Activated CD8-positive, alpha-beta T cell treated with anti-CD3 and anti-CD28 coated beads, Interleukin-2, amount 10 ng/mL, durations not matched to agents 7 days and 5 days (primary cell): ENCODE data around the gene FOXD2. TPM values are rescaled to one million over a fixed set of nuclear protein-coding genes. Genes with fewer than 3 reads are reported as not detected.

Experiments used
- ATAC-seq: fragments of 150-1000 bp; cut with Tn5 transposase; one replicate; pipeline ENCODE4 v1.10.0; 2021; ENCODE audit warnings: moderate library complexity
- CTCF ChIA-PET: fragments of 350-600 bp; sonication (Branson Sonifier 250); formaldehyde crosslinking; loops from one replicate; lab custom pipeline; 2021; ENCODE audit warnings: antibody characterized with exemption; lab: Charles Lee
- POLR2A ChIA-PET: fragments of 350-600 bp; sonication (Branson Sonifier 250); formaldehyde crosslinking; loops from one replicate; lab custom pipeline; 2021; ENCODE audit warnings: antibody characterized with exemption; lab: Charles Lee
- DNase-seq: peaks from one replicate; pipeline ENCODE4 v3.0.0-alpha.2; 2020
- H3K27ac Mint-ChIP-seq: one replicate; pipeline ENCODE4 v1.8.0; 2021; ENCODE audit warnings: mild to moderate bottlenecking, mixed read lengths
- H3K27me3 Mint-ChIP-seq: one replicate; pipeline ENCODE4 v1.8.0; 2021; ENCODE audit warnings: low read depth, mixed read lengths
- H3K36me3 Mint-ChIP-seq: one replicate; pipeline ENCODE4 v1.8.0; 2021; ENCODE audit warnings: low read depth, mixed read lengths
- H3K4me1 Mint-ChIP-seq: one replicate; pipeline ENCODE4 v1.8.0; 2021; ENCODE audit warnings: low read depth, mixed read lengths
- H3K4me3 Mint-ChIP-seq: one replicate; pipeline ENCODE4 v1.8.0; 2021; ENCODE audit warnings: mild to moderate bottlenecking, mixed read lengths
- H3K9me3 Mint-ChIP-seq: one replicate; pipeline ENCODE4 v1.8.0; 2022; ENCODE audit warnings: mixed read lengths; ENCODE audit not compliant: insufficient read depth
- total RNA-seq, 2 experiments: library from RNA; stranded (reverse); gene quantifications; one replicate each; pipeline ENCODE4 v1.2.3, GENCODE V29; 2021

FOXD2 gene
- total RNA-seq, 2 experiments from 2014 or later, result 0.24 to 0.31 TPM

DNA sequence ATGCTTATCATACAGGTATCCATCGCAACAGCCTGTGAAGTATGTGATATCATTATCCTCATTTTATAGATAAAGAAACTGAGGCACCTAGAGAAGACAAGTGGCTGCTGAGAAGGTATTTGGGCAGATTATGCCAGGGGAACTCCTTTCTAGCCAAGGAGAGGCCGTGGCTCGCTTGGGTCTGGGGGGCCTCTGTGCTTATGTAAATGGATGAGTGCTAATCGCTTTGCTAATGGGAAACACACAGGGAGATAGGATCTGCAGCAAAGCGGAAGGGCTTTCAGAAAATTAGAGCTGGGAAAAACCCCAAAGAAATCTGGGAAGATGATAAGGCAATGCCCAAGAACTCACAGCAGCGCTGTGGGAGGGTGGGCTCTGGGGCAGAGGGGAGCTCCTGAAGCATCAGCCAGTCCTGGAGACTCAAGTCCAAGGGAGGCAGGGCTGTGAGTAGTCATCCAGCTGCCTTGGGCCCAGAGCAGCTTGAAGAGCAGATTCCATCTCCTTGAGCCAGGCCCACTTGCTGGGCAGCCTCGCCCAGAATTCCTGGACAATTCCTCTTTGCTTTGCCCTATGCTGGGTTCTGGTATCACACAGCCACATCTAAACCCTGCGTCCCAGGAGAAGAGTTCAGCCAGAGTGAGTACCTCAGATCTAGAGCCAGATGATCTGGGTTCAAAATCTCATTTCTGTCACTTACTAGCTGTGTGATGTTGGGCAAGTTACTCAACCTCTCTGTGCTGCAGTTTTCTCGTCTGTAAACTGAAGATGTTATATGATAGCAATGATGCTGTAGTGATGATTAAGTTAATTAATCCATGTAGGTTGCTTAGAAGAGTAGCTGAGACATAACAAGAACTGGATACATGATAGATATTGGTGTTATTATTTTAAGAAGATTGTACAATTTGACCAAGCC is 36.7 kb downstream of the FOXD2 start:
- CTCF ChIA-PET, result no interaction called here
- Mint-ChIP-seq H3K4me3 (no peak overlapping the region), H3K27me3 (peaks cover 13% of the 10 kb centered on the region), H3K4me1 (no peaks in the 10 kb centered on the region), H3K27ac (no peak overlapping the region), H3K36me3 (no peaks in the 10 kb centered on the region), H3K9me3 (no peaks in the 10 kb centered on the region)
- ATAC-seq (no peak), DNase-seq (no peak)
- POLR2A ChIA-PET, result no interaction called here

DNA sequence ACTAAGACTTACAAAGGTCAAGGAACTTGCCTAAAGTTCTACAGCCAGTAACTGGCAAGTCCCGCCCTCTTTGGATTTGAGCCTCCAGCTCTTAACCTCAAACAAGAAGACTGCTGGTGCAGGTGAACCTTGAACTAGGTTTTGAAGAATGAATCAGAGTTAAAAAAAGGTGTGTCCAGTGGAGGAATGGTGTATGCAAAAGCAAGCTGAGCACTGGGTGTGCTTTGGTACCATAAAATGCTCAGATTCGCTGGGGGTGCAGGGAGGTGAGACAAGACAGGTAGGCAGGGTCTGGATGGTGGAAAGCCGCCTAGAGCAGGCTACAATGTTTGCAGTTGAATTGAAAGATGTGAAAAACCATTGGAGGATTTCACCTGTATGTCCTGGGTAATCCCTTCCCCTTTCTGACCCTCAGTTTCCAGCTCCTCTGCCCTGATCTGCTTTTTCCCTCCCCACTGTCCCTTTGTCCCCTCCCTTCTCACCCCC is 39.8 kb downstream of the FOXD2 start:
- ATAC-seq (no peak), DNase-seq (no peak)
- Mint-ChIP-seq H3K36me3 (no peaks in the 10 kb centered on the region), H3K9me3 (no peaks in the 10 kb centered on the region), H3K27ac (no peak overlapping the region), H3K27me3 (peaks cover 9% of the 10 kb centered on the region), H3K4me1 (no peaks in the 10 kb centered on the region), H3K4me3 (no peak overlapping the region)
- POLR2A ChIA-PET, result no interaction called here
- CTCF ChIA-PET, result no interaction called here

DNA sequence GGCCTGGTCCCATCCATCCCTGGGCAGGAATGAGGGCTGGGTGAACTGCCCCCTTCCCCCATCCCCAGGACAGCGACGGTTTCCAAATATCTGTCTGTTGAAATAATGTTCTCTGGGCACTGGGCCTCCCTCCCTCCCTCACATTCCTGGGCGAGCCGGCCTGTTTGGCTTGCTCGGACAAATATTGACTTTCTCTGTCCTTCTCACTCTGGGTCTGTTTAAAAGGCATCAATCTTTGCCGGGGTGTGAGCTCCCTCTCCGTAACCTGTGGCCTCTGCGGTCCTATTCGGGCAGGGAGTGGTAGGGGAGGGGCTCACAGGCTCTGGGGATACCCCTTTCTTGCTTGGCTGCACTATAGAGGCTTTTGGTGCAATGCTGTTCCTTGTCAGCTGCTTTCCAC is 40.2 kb downstream of the FOXD2 start:
- no peak for DNase-seq
- Mint-ChIP-seq H3K27ac (no peak overlapping the region), H3K4me1 (no peaks in the 10 kb centered on the region), H3K4me3 (no peak overlapping the region), H3K27me3 (peaks cover 9% of the 10 kb centered on the region), H3K9me3 (no peaks in the 10 kb centered on the region), H3K36me3 (no peaks in the 10 kb centered on the region)
- CTCF ChIA-PET, result no interaction called here
- no peak for ATAC-seq
- POLR2A ChIA-PET, result no interaction called here

DNA sequence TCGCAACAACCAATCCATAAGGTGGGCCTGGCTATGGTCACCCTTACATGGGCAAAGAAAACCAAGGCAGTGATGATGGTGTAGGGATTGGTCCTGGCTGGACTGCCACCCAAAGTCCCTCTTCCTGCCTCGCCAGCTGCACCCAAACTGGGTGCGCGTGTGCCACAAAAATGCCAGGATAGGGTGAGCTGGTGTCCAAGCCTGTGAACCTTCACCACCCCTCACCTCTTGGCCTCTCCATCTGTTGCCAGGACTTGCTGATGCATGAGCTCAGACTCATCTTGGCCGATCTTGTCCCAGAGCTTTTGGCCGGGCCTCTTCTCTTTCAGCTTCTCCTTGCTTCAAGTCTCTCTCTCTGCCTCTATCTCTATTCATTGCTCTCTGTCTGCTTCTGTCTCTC is 41.8 kb downstream of the FOXD2 start:
- Mint-ChIP-seq H3K9me3 (no peaks in the 10 kb centered on the region), H3K4me3 (no peak overlapping the region), H3K27me3 (peaks cover 11% of the 10 kb centered on the region), H3K36me3 (no peaks in the 10 kb centered on the region), H3K4me1 (no peaks in the 10 kb centered on the region), H3K27ac (no peak overlapping the region)
- ATAC-seq (no peak), DNase-seq (no peak)
- ChIA-PET POLR2A (no interaction called here), CTCF (no interaction called here)

DNA sequence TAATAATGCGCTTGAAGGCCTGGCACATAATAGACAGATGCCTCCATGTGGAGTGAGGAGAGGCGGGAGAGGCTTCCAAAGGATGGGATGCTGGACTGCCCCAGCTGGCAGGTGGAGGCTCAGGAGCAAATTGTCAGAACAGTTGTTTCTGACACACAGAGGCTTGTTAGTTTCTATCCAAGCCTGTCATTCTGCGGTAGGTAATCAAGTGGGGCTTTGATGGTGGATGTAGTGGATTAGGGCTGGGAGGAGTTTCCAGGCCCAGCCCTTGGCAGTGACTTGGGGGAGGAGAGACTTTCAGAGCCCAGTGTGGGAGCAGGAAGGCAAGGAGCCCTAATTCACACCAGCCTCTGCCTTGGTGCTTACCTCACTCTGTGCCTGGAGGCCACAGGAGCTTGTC is 44.1 kb downstream of the FOXD2 start:
- CTCF ChIA-PET, result no interaction called here
- POLR2A ChIA-PET, result no interaction called here
- Mint-ChIP-seq H3K36me3 (no peaks in the 10 kb centered on the region), H3K9me3 (no peaks in the 10 kb centered on the region), H3K27me3 (peaks cover 10% of the 10 kb centered on the region), H3K4me3 (no peak overlapping the region), H3K4me1 (no peaks in the 10 kb centered on the region), H3K27ac (no peak overlapping the region)
- no peak for DNase-seq
- no peak for ATAC-seq

DNA sequence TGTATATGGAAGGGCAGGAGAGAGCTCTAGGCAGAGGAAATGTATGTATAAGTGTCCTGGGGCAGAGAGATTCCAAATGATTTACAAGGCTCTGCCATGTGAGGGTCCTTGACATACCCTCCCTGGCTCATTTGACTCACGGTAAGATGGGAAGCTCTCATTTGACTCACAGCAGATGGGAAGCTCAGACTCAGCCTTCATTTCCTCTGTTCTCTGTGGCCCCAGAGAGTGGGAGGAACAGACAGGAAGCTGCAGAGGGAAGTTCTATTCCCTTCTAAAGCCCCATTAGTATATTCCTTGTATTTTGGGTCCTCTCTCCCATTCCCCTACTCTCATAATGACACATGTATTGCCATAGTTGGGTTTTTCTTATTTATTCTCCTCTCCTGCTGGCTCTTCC is 44.9 kb downstream of the FOXD2 start:
- POLR2A ChIA-PET, result no interaction called here
- Mint-ChIP-seq H3K27ac (no peak overlapping the region), H3K36me3 (no peaks in the 10 kb centered on the region), H3K4me3 (no peak overlapping the region), H3K9me3 (no peaks in the 10 kb centered on the region), H3K4me1 (no peaks in the 10 kb centered on the region), H3K27me3 (peaks cover 10% of the 10 kb centered on the region)
- ATAC-seq (no peak), DNase-seq (no peak)
- CTCF ChIA-PET, result no interaction called here

DNA sequence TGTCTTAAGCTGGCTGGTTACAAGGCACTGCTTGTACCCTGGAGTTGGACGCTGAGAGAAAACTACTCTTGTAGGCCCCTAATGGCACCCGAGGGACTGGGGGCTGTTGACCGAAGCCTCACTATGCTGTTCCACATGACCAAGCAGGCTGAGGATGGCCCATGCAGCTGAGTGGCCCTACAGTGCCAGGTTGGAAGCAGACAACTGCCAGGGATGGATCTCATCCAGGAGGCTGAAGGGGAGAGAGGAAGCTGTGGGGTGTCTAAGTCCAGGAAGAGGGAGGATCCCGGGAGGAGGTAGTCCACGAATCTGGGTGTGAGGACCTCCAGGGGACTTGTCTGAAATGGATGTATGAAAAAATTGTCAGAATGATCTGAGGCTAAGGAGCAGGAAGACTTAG is 45.8 kb downstream of the FOXD2 start:
- H3K36me3 Mint-ChIP-seq, result no peaks in the 10 kb centered on the region
- ChIA-PET POLR2A (no interaction called here), CTCF (no interaction called here)
- H3K27ac Mint-ChIP-seq, result no peak overlapping the region
- H3K4me1 Mint-ChIP-seq, result no peaks in the 10 kb centered on the region
- H3K27me3 Mint-ChIP-seq, result peaks cover 10% of the 10 kb centered on the region
- H3K4me3 Mint-ChIP-seq, result no peak overlapping the region
- H3K9me3 Mint-ChIP-seq, result no peaks in the 10 kb centered on the region
- no peak for ATAC-seq
- DNase-seq, result no peak

DNA sequence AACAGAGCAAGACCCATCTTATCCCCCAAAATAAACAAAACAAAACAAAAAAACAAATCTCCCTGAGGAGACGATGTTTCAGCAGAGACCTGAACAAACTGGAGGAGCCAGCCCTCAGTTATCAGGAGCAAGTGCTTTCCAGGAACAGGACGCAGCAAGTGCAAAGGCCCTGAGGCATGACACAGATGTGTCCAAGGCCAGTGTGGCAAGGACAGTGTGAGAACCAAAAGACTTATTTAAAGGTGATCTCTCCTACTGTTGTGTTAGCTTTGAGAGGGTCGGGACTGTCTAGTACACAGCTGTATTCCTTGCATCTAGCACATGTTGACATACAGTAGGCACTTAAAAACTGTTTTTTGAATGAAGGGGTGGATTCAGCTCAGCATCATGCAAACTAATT is 48.0 kb downstream of the FOXD2 start:
- no peak overlapping the region for H3K27ac Mint-ChIP-seq
- peaks cover 13% of the 10 kb centered on the region for H3K27me3 Mint-ChIP-seq
- no peaks in the 10 kb centered on the region for H3K36me3 Mint-ChIP-seq
- ChIA-PET CTCF (no interaction called here), POLR2A (no interaction called here)
- DNase-seq, result no peak
- no peaks in the 10 kb centered on the region for H3K4me1 Mint-ChIP-seq
- no peaks in the 10 kb centered on the region for H3K9me3 Mint-ChIP-seq
- no peak for ATAC-seq
- no peak overlapping the region for H3K4me3 Mint-ChIP-seq

DNA sequence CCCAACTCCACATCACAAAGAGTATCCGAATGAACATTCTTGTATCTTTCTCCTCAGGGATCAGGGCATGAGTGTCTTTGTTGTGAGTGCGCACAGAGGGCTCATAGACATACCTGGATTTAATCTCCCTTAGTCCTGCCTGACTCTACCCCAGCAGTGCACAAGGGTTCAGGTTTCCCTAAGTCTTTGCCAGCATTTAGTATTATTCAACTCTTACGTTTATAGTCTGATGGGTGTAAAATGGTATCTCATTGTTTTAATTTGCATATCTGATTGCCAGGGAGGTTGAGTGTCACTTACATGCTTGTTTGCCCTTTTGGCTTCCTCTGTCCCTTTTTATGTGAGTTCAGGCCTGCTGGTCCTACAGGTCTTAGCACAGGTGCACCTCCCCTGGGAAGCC is 49.5 kb downstream of the FOXD2 start:
- ATAC-seq, result no peak
- H3K27ac Mint-ChIP-seq, result no peak overlapping the region
- no peaks in the 10 kb centered on the region for H3K36me3 Mint-ChIP-seq
- no peak overlapping the region for H3K4me3 Mint-ChIP-seq
- ChIA-PET CTCF (no interaction called here), POLR2A (no interaction called here)
- no peaks in the 10 kb centered on the region for H3K9me3 Mint-ChIP-seq
- peaks cover 11% of the 10 kb centered on the region for H3K27me3 Mint-ChIP-seq
- H3K4me1 Mint-ChIP-seq, result no peaks in the 10 kb centered on the region
- no peak for DNase-seq

DNA sequence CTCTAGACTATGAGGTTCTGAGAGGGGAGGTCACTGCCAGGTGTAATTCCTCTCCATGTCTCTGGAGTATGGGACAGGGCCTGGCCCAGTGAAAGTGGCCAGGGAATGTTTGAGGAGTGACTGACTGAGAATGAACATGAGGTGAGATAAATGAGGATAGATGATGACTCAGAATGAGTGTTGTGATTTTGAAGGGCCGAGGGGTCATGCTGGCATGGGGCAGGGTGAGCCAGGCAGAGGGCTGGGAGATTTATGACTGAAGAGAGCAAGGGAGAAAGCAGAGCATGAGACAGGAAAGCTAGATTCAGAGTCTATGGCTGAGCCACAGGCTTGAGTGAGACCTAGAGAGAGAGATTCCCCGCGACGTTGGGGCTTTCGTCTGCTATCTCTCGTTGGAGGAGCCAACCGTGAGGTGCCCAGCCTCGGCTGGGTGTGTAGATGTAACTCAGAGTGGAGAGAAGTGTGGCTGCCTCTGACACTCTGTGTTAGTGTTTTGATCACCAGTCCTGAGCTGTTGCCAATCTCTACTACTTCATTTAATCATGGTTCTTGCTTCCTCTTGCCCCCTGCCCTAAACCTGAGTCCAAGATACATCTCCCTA is 50.1 kb downstream of the FOXD2 start:
- ChIA-PET CTCF (no interaction called here), POLR2A (no interaction called here)
- no peaks in the 10 kb centered on the region for H3K36me3 Mint-ChIP-seq
- peaks cover 12% of the 10 kb centered on the region for H3K27me3 Mint-ChIP-seq
- no peak overlapping the region for H3K27ac Mint-ChIP-seq
- H3K9me3 Mint-ChIP-seq, result no peaks in the 10 kb centered on the region
- ATAC-seq (no peak), DNase-seq (no peak)
- H3K4me3 Mint-ChIP-seq, result no peak overlapping the region
- H3K4me1 Mint-ChIP-seq, result no peaks in the 10 kb centered on the region
